H1 (cell line): ENCODE data around the gene CAMSAP1. TPM values are rescaled to one million over a fixed set of nuclear protein-coding genes. Genes with fewer than 3 reads are reported as not detected.
A peak's percentile ranks its signal among the peaks of the same experiment; 100 is the strongest.

ENCODE experiments used
- CTCF ChIA-PET: fragments of 300-600 bp; sonication (Branson Sonifier 250); formaldehyde crosslinking; loops from one replicate; lab custom pipeline; 2021; ENCODE audit not compliant: partially characterized antibody; lab: Charles Lee
- POLR2A ChIA-PET: fragments of 300-600 bp; sonication (Branson Sonifier 250); formaldehyde crosslinking; loops from one replicate; lab custom pipeline; 2021; ENCODE audit warnings: inconsistent platforms; ENCODE audit not compliant: partially characterized antibody; lab: Charles Lee
- DNase-seq, 2 experiments: peaks; one replicate each; pipeline versions ENCODE4 v3.0.0 to v3.0.0-alpha.2; 2010 to 2022; ENCODE audit warnings: low spot score in 2 of 2, low read depth in 1 of 2, mixed read lengths in 1 of 2
- FAIRE-seq: peaks from 2 replicates; lab custom pipeline; 2011; peaks lifted over from hg19 to GRCh38; lab: Jason Lieb, UNC
- H2AFZ ChIP-seq: 2 replicates; pipeline ENCODE4 v1.8.1; 2012; ENCODE audit warnings: low read length, inconsistent platforms
- H2AK5ac ChIP-seq: 2 replicates; pipeline ENCODE4 v1.6.1; 2013; ENCODE audit warnings: low read depth, low read length
- H2BK120ac ChIP-seq: replicated peaks from 2 replicates; pipeline ENCODE3; 2013; ENCODE audit warnings: low read depth, low read length, inconsistent platforms
- H2BK12ac ChIP-seq: 2 replicates; pipeline ENCODE4 v1.6.1; 2013; ENCODE audit warnings: low read depth, low read length
- H2BK15ac ChIP-seq: 2 replicates; pipeline ENCODE4 v1.6.1; 2013; ENCODE audit warnings: low read length
- H2BK20ac ChIP-seq: 2 replicates; pipeline ENCODE4 v1.6.1; 2013; ENCODE audit warnings: low read length
- H2BK5ac ChIP-seq: 2 replicates; pipeline ENCODE4 v1.6.1; 2013; ENCODE audit warnings: low read depth, low read length
- H3K14ac ChIP-seq: 2 replicates; pipeline ENCODE4 v1.6.1; 2013; ENCODE audit warnings: inconsistent platforms; ENCODE audit not compliant: insufficient read length
- H3K18ac ChIP-seq: 2 replicates; pipeline ENCODE4 v1.6.1; 2013; ENCODE audit warnings: low read length; ENCODE audit errors: extremely low read depth
- H3K23ac ChIP-seq: 2 replicates; pipeline ENCODE4 v1.6.1; 2013; ENCODE audit warnings: inconsistent platforms; ENCODE audit not compliant: insufficient read length
- H3K23me2 ChIP-seq: 2 replicates; pipeline ENCODE4 v1.6.1; 2013; ENCODE audit warnings: low read depth, low read length
- H3K27ac ChIP-seq: 2 replicates; pipeline ENCODE4 v1.6.1; 2011; ENCODE audit warnings: low read depth, low read length, inconsistent platforms
- H3K27me3 ChIP-seq, 4 experiments: replicated peaks in 1 of 4; 1 replicate in 1 of 4; 2 replicates in 3 of 4; pipeline versions ENCODE4 v1.6.1 to v1.8.1; 2011 to 2013; ENCODE audit warnings: low read length in 3 of 4, mild to moderate bottlenecking in 3 of 4, inconsistent platforms in 2 of 4, mixed read lengths in 2 of 4, moderate library complexity in 1 of 4; ENCODE audit not compliant: control insufficient read depth in 3 of 4, insufficient read depth in 3 of 4; ENCODE audit errors: extremely low read depth in 1 of 4
- H3K36me3 ChIP-seq, 4 experiments: 2 replicates each; pipeline versions ENCODE4 v1.6.1 to v1.8.1; 2011 to 2013; ENCODE audit warnings: mild to moderate bottlenecking in 4 of 4, low read length in 3 of 4, moderate library complexity in 2 of 4, control low read depth in 1 of 4, inconsistent platforms in 1 of 4; ENCODE audit not compliant: insufficient read depth in 4 of 4, control insufficient read depth in 2 of 4
- H3K4ac ChIP-seq: replicated peaks from 2 replicates; pipeline ENCODE3; 2013; ENCODE audit warnings: low read length, low read depth, mixed read lengths, inconsistent platforms; ENCODE audit not compliant: insufficient read length
- H3K4me1 ChIP-seq, 4 experiments: replicated peaks in 1 of 4; 1 replicate in 1 of 4; 2 replicates in 3 of 4; pipeline versions ENCODE4 v1.6.1 to v1.8.1; 2011 to 2013; ENCODE audit warnings: low read length in 3 of 4, inconsistent platforms in 2 of 4, mixed read lengths in 1 of 4; ENCODE audit not compliant: insufficient read depth in 4 of 4, control insufficient read depth in 3 of 4
- H3K4me2 ChIP-seq, 2 experiments: 2 replicates each; pipeline versions ENCODE4 v1.6.1 to v1.8.1; 2011 to 2013; ENCODE audit warnings: low read depth in 2 of 2, low read length in 2 of 2, control low read depth in 1 of 2, inconsistent platforms in 1 of 2, mild to moderate bottlenecking in 1 of 2; ENCODE audit not compliant: insufficient read depth in 1 of 2
- H3K4me3 ChIP-seq, 4 experiments: fragments of 200-600, 300-600 bp in 1 of 4; sonication (generic), shearing (Covaris generic), sonication (Bioruptor Twin) in 1 of 4; 2 replicates each; pipeline versions ENCODE4 v1.5.1 to v1.8.1; 2011 to 2016; ENCODE audit warnings: low read length in 4 of 4, low read depth in 3 of 4, control low read depth in 2 of 4, inconsistent platforms in 2 of 4, mild to moderate bottlenecking in 2 of 4, mixed read lengths in 1 of 4, moderate library complexity in 1 of 4; ENCODE audit not compliant: insufficient read depth in 2 of 4; ENCODE audit errors: extremely low read depth in 1 of 4
- H3K56ac ChIP-seq: replicated peaks from 2 replicates; pipeline ENCODE3; 2013; ENCODE audit warnings: low read depth, mild to moderate bottlenecking, mixed read lengths, low read length, inconsistent platforms; ENCODE audit not compliant: insufficient read length
- H3K79me1 ChIP-seq: 2 replicates; pipeline ENCODE4 v1.6.1; 2013; ENCODE audit warnings: low read depth, low read length, control low read depth
- H3K79me2 ChIP-seq, 2 experiments: 2 replicates each; pipeline versions ENCODE4 v1.6.1 to v1.8.1; 2012 to 2013; ENCODE audit warnings: low read length in 2 of 2, mild to moderate bottlenecking in 2 of 2, inconsistent platforms in 1 of 2; ENCODE audit not compliant: insufficient read depth in 2 of 2, control insufficient read depth in 1 of 2
- H3K9ac ChIP-seq, 4 experiments: replicated peaks in 1 of 4; 1 replicate in 1 of 4; 2 replicates in 3 of 4; pipeline versions ENCODE4 v1.6.1 to v1.8.1; 2011 to 2013; ENCODE audit warnings: low read depth in 3 of 4, low read length in 3 of 4, control low read depth in 2 of 4, mild to moderate bottlenecking in 2 of 4, moderate library complexity in 2 of 4, inconsistent platforms in 1 of 4; ENCODE audit errors: extremely low read depth in 1 of 4
- H3K9me3 ChIP-seq, 2 experiments: 2 replicates each; pipeline versions ENCODE4 v1.6.1 to v1.8.1; 2012 to 2013; ENCODE audit warnings: mild to moderate bottlenecking in 2 of 2, moderate library complexity in 2 of 2, control low read depth in 1 of 2, inconsistent platforms in 1 of 2, low read depth in 1 of 2, low read length in 1 of 2, mixed read lengths in 1 of 2; ENCODE audit not compliant: insufficient read depth in 2 of 2
- H4K20me1 ChIP-seq, 2 experiments: replicated peaks in 1 of 2; 2 replicates each; pipeline versions ENCODE3 to v1.8.1; 2011 to 2013; ENCODE audit warnings: inconsistent platforms in 2 of 2, low read length in 2 of 2, mild to moderate bottlenecking in 1 of 2; ENCODE audit not compliant: insufficient read depth in 2 of 2, control insufficient read depth in 1 of 2
- H4K5ac ChIP-seq: 2 replicates; pipeline ENCODE4 v1.6.1; 2013; ENCODE audit warnings: low read length, low read depth, mixed read lengths, inconsistent platforms; ENCODE audit not compliant: insufficient read length
- H4K8ac ChIP-seq: 2 replicates; pipeline ENCODE4 v1.8.0; 2013; ENCODE audit warnings: mild to moderate bottlenecking, moderate library complexity, low read length, inconsistent platforms; ENCODE audit not compliant: insufficient read depth; ENCODE audit errors: extremely low read depth
- H4K91ac ChIP-seq: replicated peaks from 2 replicates; pipeline ENCODE3; 2013; ENCODE audit warnings: low read length, mixed read lengths, inconsistent platforms; ENCODE audit not compliant: insufficient read length
- ATF3 ChIP-seq: IDR thresholded peaks from 2 replicates; pipeline ENCODE4 v1.6.1; 2011; ENCODE audit warnings: low read depth, mild to moderate bottlenecking, low read length; ENCODE audit not compliant: insufficient read depth
- EGR1 ChIP-seq: IDR thresholded peaks from 2 replicates; pipeline ENCODE4 v1.6.1; 2011; ENCODE audit warnings: low read depth, low read length, borderline replicate concordance
- HDAC2 ChIP-seq, 2 experiments: fragments of 300-600 bp in 1 of 2; sonication (generic) in 1 of 2; IDR thresholded peaks; 2 replicates each; pipeline ENCODE4 v1.6.1; 2011 to 2012; ENCODE audit warnings: low read depth in 2 of 2, low read length in 2 of 2, mild to moderate bottlenecking in 2 of 2, moderate library complexity in 2 of 2, borderline replicate concordance in 1 of 2, inconsistent platforms in 1 of 2
- JUND ChIP-seq: IDR thresholded peaks from 2 replicates; pipeline ENCODE4 v1.6.1; 2011; ENCODE audit warnings: mild to moderate bottlenecking, improper control_type of control experiment, low read length
- NRF1 ChIP-seq: IDR thresholded peaks from 2 replicates; pipeline ENCODE4 v1.6.1; 2011; ENCODE audit warnings: mild to moderate bottlenecking, low read depth, low read length, improper control_type of control experiment
- PHF8 ChIP-seq: fragments of 200-600 bp; sonication (generic); conservative IDR thresholded peaks from 2 replicates; pipeline ENCODE4 v1.7.1; 2012; ENCODE audit warnings: low read depth, mild to moderate bottlenecking, inconsistent platforms, low read length, moderate library complexity
- POLR2A ChIP-seq, 2 experiments: IDR thresholded peaks; 1 replicate in 1 of 2; 2 replicates in 1 of 2; pipeline ENCODE4 v1.6.1; 2011; ENCODE audit warnings: low read depth in 2 of 2, low read length in 2 of 2, mild to moderate bottlenecking in 2 of 2; ENCODE audit errors: control extremely low read depth in 1 of 2
- RBBP5 ChIP-seq: IDR thresholded peaks from 2 replicates; pipeline ENCODE4 v1.7.1; 2012; ENCODE audit warnings: low read depth, mild to moderate bottlenecking, inconsistent platforms, low read length, moderate library complexity, borderline replicate concordance
- SUZ12 ChIP-seq: fragments of 200-600 bp; sonication (generic); IDR thresholded peaks from 2 replicates; pipeline ENCODE4 v1.6.1; 2012; ENCODE audit warnings: mild to moderate bottlenecking, inconsistent platforms, low read length, moderate library complexity, mixed read lengths
- TAF7 ChIP-seq: optimal IDR thresholded peaks from 2 replicates; pipeline ENCODE3; 2011; ENCODE audit warnings: low read depth, mild to moderate bottlenecking, inconsistent platforms, low read length, moderate library complexity, borderline replicate concordance
- TBP ChIP-seq: IDR thresholded peaks from 2 replicates; pipeline ENCODE4 v1.6.1; 2011; ENCODE audit warnings: low read depth, low read length, improper control_type of control experiment
- WGBS, 2 experiments: shearing (Covaris generic) in 1 of 2; methylation state at CpG; one replicate each; pipeline versions ENCODE4 v1.1.6 to v1.1.7; 2013 to 2015; ENCODE audit warnings: low lambda C conversion rate in 2 of 2, mixed read lengths in 2 of 2, inconsistent platforms in 1 of 2, low coverage in 1 of 2, missing lambda C conversion rate in 1 of 2; ENCODE audit not compliant: insufficient replicate concordance in 2 of 2, insufficient coverage in 1 of 2, insufficient read length in 1 of 2; ENCODE audit errors: extremely low coverage in 1 of 2, missing lambda C conversion rate in 1 of 2; 5-methylcytosine and 5-hydroxymethylcytosine counted together
- polyA plus RNA-seq, 7 experiments: library from polyadenylated mRNA; depleted of rRNA in 3 of 7; stranded (reverse) in 5 of 7; unstranded in 2 of 7; fragments of >200 nt in 5 of 7; fragments of 200-250 nt in 2 of 7; gene quantifications; 1 replicate in 5 of 7; 2 replicates in 1 of 7; 4 replicates in 1 of 7; pipeline versions ENCODE4 v1.2.1 to v1.2.3, GENCODE V29; 2011 to 2013; ENCODE audit warnings: missing spikeins in 2 of 7, mixed read lengths in 2 of 7
- total RNA-seq: library from RNA; stranded (reverse); fragmentation: NEBNext Ultra II Directional; extraction: Animal tissue kit (Norgen Biotek cat#: 25700); gene quantifications from 2 replicates; pipeline ENCODE4 v1.2.1, GENCODE V29; 2021

Gene CAMSAP1
- total and polyA plus RNA-seq, 2 of the 8 experiments (the other 6 are each of a cell fraction or from before 2014, with no cell fraction given) = 13.4 to 44.0 TPM

GRCh38 chr9:135906291-135907005 lies 898 bp downstream of the CAMSAP1 start:
- Histone ChIP-seq H3K9me3 (no peaks in the 10 kb centered on the region; a peak in 1 of 4 replicates), H2BK5ac (no peak overlapping the region), H4K8ac (peak overlapping the region; percentile 89; the same call in 1 of the 2 replicates), H4K91ac (no peak overlapping the region), H3K9ac (peak overlapping the region; percentile 59 to 88 (median 74)), H2BK120ac (no peak overlapping the region), H3K18ac (peak overlapping the region; percentile 71), H2AFZ (no peak overlapping the region), H2BK12ac (no peak overlapping the region), H3K4me3 (peak overlapping the region; percentile 68 to 93 (median 80)), H3K14ac (no peak overlapping the region), H3K27me3 (peaks cover 0 to 4% (median 1%) of the 10 kb centered on the region in 4 experiments; a peak in 3 of 7 replicates), H3K4me2 (peak overlapping the region; percentile 79 to 84), H3K79me1 (peaks cover 16% of the 10 kb centered on the region), H3K4me1 (peaks cover 13 to 15% (median 14%) of the 10 kb centered on the region in 4 experiments), H2BK15ac (no peak overlapping the region), H3K27ac (no peak overlapping the region), H3K4ac (no peak overlapping the region), H3K79me2 (peaks cover 45 to 62% of the 10 kb centered on the region in 2 experiments), H3K23me2 (peaks cover 3% of the 10 kb centered on the region), H4K20me1 (peaks cover 14 to 29% of the 10 kb centered on the region in 2 experiments), H3K56ac (peak overlapping the region; percentile 21), H3K23ac (no peak overlapping the region), H3K36me3 (peaks cover 0 to 12% (median 1%) of the 10 kb centered on the region in 4 experiments; a peak in 3 of 8 replicates), H4K5ac (no peak overlapping the region), H2AK5ac (no peak overlapping the region), H2BK20ac (no peak overlapping the region)
- DNase-seq (peak in 1 of 2 experiments; percentile 57), FAIRE-seq (no peak)
- ChIA-PET POLR2A (interaction anchor here (0.8 to 1.4 kb wide), 8 partner anchors 15 to 61 kb away, joined by 3 to 5 read pairs (median 3); no protein-coding TSS in a partner anchor), CTCF (interaction anchor here (0.6 kb wide), 1 partner anchor 29 kb away, joined by 3 read pairs; no protein-coding TSS in a partner anchor)
- 2% methylated on average over 28 of the region's 70 CpGs; no CpG with 5 or more reads in 1 of the 2 experiments for WGBS, 2 experiments
- peak; percentile 54; the same call in 1 of the 2 replicates for TF ChIP-seq RBBP5
- TF ChIP-seq JUND = no peak
- TF ChIP-seq SUZ12 = no peak
- no peak for TF ChIP-seq TAF7
- TF ChIP-seq ATF3 = no peak
- no peak for TF ChIP-seq POLR2A (IDR thresholded peaks at IDR 0.05; ENCODE audit: control extremely low read depth in 1 of 2, low read depth in 2 of 2, low read length in 2 of 2)
- no peak for TF ChIP-seq EGR1
- TF ChIP-seq HDAC2 (IDR thresholded peaks at IDR 0.05; ENCODE audit: borderline replicate concordance in 1 of 2, low read depth in 2 of 2, low read length in 2 of 2) = no peak
- no peak for TF ChIP-seq TBP
- TF ChIP-seq PHF8 = no peak; the same call in 1 of the 2 replicates
- TF ChIP-seq NRF1 = no peak
